ENCODE results near the gene DDIT4L. TPM values are rescaled to one million over a fixed set of nuclear protein-coding genes. Genes with fewer than 3 reads are reported as not detected.

The DDIT4L gene
- total RNA-seq, 6 donors from 2014 or later: 0.37 to 1.1 (median 0.63) TPM; not detected in 2

DNA sequence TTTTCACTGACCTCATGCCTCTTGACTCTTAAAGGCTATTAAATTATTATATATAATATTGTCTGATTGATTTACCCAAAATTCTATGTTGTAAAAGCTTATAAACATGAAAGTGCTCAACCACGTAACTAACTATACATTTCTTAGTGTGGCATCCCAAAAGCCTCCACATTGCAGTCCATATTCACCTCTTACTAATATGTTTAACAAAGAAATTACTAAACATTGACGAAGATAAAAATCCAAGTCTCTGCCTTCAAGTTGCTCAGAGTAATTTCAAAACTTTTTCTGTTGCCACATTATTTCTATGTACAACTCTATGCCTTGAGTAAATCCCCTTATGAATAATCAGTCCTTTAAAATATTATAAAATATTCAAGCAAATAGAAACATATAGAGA, 14.4 kb downstream of the DDIT4L start:
- Histone ChIP-seq H3K9me3 (no peaks in the 10 kb centered on the region), H3K4me1 (no peaks in the 10 kb centered on the region), H3K4me3 (no peak overlapping the region), H3K36me3 (no peaks in the 10 kb centered on the region), H3K27me3 (no peaks in the 10 kb centered on the region), H3K27ac (no peak overlapping the region)
- DNase-seq: no peak
- no peak for ATAC-seq (ENCODE audit: low FRiP score in 2 of 2)
- 79 to 88% methylated on average over 2 of the region's 2 CpGs for WGBS, 2 donors
- TF ChIP-seq, protein P1, sequence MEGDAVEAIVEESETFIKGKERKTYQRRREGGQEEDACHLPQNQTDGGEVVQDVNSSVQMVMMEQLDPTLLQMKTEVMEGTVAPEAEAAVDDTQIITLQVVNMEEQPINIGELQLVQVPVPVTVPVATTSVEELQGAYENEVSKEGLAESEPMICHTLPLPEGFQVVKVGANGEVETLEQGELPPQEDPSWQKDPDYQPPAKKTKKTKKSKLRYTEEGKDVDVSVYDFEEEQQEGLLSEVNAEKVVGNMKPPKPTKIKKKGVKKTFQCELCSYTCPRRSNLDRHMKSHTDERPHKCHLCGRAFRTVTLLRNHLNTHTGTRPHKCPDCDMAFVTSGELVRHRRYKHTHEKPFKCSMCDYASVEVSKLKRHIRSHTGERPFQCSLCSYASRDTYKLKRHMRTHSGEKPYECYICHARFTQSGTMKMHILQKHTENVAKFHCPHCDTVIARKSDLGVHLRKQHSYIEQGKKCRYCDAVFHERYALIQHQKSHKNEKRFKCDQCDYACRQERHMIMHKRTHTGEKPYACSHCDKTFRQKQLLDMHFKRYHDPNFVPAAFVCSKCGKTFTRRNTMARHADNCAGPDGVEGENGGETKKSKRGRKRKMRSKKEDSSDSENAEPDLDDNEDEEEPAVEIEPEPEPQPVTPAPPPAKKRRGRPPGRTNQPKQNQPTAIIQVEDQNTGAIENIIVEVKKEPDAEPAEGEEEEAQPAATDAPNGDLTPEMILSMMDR (IDR thresholded peaks at IDR 0.05): no peak
- TF ChIP-seq EP300 (IDR thresholded peaks at IDR 0.05): no peak
- TF ChIP-seq POLR2A (IDR thresholded peaks at IDR 0.05): no peak
- no peak for TF ChIP-seq POLR2AphosphoS5 (IDR thresholded peaks at IDR 0.05)

- Histone ChIP-seq H3K9me3 (no peaks in the 10 kb centered on the region), H3K27ac (no peak overlapping the region), H3K36me3 (no peaks in the 10 kb centered on the region), H3K27me3 (no peaks in the 10 kb centered on the region), H3K4me3 (no peak overlapping the region), H3K4me1 (no peaks in the 10 kb centered on the region)
- TF ChIP-seq POLR2AphosphoS5 (IDR thresholded peaks at IDR 0.05) (no peak), POLR2A (IDR thresholded peaks at IDR 0.05) (no peak), EP300 (IDR thresholded peaks at IDR 0.05) (no peak)
- TF ChIP-seq, protein P1 (IDR thresholded peaks at IDR 0.05): no peak
- ATAC-seq (ENCODE audit: low FRiP score in 2 of 2): no peak
- no peak for DNase-seq
- WGBS, 2 donors: 88 to 90% methylated on average over 3 of the region's 3 CpGs
These were observed 15.3 kb downstream of the DDIT4L start for GRCh38 chr4:100174985-100175383.

- DNase-seq (no peak), ATAC-seq (ENCODE audit: low FRiP score in 2 of 2) (no peak)
- no peaks in the 10 kb centered on the region for H3K27me3 ChIP-seq
- TF ChIP-seq, protein P1 (IDR thresholded peaks at IDR 0.05): no peak
- no peak for TF ChIP-seq POLR2A (IDR thresholded peaks at IDR 0.05)
- no peak for TF ChIP-seq EP300 (IDR thresholded peaks at IDR 0.05)
- no peak for TF ChIP-seq POLR2AphosphoS5 (IDR thresholded peaks at IDR 0.05)
- 68 to 77% methylated on average over 3 of the region's 3 CpGs for WGBS, 2 donors
- H3K9me3 ChIP-seq: no peaks in the 10 kb centered on the region
- H3K4me1 ChIP-seq: no peaks in the 10 kb centered on the region
- no peaks in the 10 kb centered on the region for H3K36me3 ChIP-seq
- no peak overlapping the region for H3K4me3 ChIP-seq
- no peak overlapping the region for H3K27ac ChIP-seq
These were observed 19.3 kb downstream of the DDIT4L start for GRCh38 chr4:100170986-100171385.

GRCh38 chr4:100169491-100170485, 20.5 kb downstream of the DDIT4L start:
- no peak for ATAC-seq (ENCODE audit: low FRiP score in 2 of 2)
- no peak overlapping the region for H3K4me3 ChIP-seq
- H3K27ac ChIP-seq: no peak overlapping the region
- no peaks in the 10 kb centered on the region for H3K36me3 ChIP-seq
- H3K27me3 ChIP-seq: no peaks in the 10 kb centered on the region
- H3K4me1 ChIP-seq: no peaks in the 10 kb centered on the region
- H3K9me3 ChIP-seq: no peaks in the 10 kb centered on the region
- DNase-seq: no peak
- TF ChIP-seq, protein P1 (IDR thresholded peaks at IDR 0.05): no peak
- TF ChIP-seq POLR2A (IDR thresholded peaks at IDR 0.05) (no peak), POLR2AphosphoS5 (IDR thresholded peaks at IDR 0.05) (no peak), EP300 (IDR thresholded peaks at IDR 0.05) (no peak)
- 74 to 80% methylated on average over 4 of the region's 4 CpGs for WGBS, 2 donors
